Fibroblast of pulmonary artery (primary cell): Measurements from ENCODE around the gene ADAMTS20.

Experiments
- DNase-seq: peaks from one replicate; pipeline ENCODE4 v3.0.0-alpha.2; 2010; ENCODE audit warnings: low read depth
- H3K4me3 ChIP-seq: replicated peaks from 2 replicates; pipeline ENCODE4 v1.5.1; 2011; ENCODE audit warnings: low read depth, mild to moderate bottlenecking, control low read depth, low read length, moderate library complexity
- CTCF ChIP-seq: IDR thresholded peaks from 2 replicates; pipeline ENCODE4 v1.5.1; 2011; ENCODE audit warnings: mild to moderate bottlenecking, control low read depth, low read length, inconsistent platforms; ENCODE audit errors: missing control alignments

ADAMTS20 gene

GRCh38 chr12:43482311-43483085 is 69.5 kb downstream of the ADAMTS20 start:
- H3K4me3 ChIP-seq, result no peak overlapping the region
- DNase-seq, result no peak
- TF ChIP-seq CTCF, result no peak

GRCh38 chr12:43480591-43480990 is 71.4 kb downstream of the ADAMTS20 start:
- no peak overlapping the region for H3K4me3 ChIP-seq
- no peak for TF ChIP-seq CTCF
- DNase-seq, result no peak

- TF ChIP-seq CTCF, result no peak
- no peak overlapping the region for H3K4me3 ChIP-seq
Measured at GRCh38 chr12:43462741-43463140, 89.3 kb downstream of the ADAMTS20 start.

DNA sequence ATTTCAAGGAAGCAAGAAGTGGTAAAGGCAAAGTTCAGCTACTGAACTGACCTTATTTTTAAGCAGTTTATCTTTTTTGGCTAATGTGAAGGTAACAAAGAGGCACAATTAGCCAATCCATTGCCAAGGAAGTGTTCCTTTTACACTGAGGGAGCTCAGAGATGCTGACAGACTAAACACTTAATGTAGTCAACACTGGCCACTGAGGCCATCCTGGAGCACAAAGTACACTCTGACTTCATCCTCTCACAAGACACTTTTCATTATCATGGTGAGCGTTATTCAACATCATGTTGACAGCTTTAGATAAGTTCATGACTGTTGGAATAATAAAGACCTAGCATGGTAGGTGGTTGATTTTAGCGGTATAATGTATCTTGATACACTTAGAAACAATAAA is 89.9 kb downstream of the ADAMTS20 start:
- no peak for TF ChIP-seq CTCF
- H3K4me3 ChIP-seq, result no peak overlapping the region
- no peak for DNase-seq

More at GRCh38 chr12:43462741-43463140, 89.3 kb downstream of the ADAMTS20 start:
- no peak for DNase-seq

DNA sequence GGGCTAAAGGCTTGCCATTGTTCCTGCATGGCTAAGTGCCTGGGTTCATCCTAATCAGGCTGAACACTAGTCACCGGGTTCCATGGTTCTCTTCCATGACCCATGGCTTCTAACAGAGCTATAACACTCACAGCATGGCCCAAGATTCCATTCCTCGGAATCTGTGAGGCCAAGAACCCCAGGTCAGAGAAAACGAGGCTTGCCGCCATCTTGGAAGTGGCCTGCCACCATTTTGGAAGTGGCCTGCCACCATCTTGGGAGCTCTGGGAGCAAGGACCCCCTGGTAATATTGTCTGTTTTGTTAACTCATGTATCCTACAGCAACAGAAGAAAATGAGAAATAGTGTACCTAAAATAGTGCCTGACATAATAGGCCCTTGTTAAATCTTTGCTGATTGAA is 92.7 kb downstream of the ADAMTS20 start:
- TF ChIP-seq CTCF, result no peak
- DNase-seq, result no peak
- no peak overlapping the region for H3K4me3 ChIP-seq

DNA sequence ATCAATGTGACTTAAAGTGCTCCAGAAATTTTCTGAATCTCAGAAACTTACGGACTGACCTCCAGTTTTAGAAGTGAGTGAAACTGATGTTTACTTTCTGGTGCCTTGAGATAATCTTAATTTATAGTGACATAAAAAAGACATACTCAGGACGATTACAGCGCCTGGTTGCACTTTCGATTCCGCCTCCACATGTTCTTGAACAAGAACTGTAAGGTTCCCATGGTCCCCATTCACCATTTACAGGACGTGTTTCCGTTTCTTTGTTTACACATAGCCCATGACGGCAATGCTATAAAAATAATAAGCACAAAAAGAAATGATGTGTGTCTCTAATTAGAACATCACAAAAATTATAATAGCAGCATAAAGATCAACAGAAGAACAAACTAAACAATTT is 98.2 kb downstream of the ADAMTS20 start:
- no peak overlapping the region for H3K4me3 ChIP-seq
- TF ChIP-seq CTCF, result no peak

DNA sequence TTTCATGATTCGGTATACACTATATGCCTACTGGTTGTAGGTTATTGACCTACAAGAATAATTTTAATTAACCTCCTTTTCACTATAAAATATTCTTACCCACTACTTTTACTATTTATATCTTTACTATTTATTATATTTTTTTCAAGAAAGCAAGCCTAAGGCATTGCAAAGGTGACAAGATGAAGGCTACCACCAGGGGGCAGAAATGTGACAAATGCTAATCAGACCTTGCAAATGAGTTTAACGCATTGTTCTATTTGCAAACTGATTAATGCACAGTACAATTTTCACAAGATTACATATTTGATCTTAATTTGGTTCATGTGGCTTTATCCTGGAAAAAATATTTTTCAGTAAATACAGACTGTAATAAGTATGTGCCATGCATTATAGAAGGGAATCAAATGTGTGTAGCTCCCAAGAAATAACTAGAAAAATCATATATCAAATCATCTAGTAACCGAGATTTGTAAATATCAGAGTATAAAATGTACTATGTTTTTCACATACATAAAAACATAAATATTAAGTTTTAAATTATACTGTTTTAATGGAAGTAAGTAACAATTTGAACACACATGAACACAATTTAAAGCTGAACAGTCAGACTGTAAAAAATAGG is 107.0 kb downstream of the ADAMTS20 start:
- peak; percentile 78 for DNase-seq
- peak; percentile 90 for TF ChIP-seq CTCF
- H3K4me3 ChIP-seq, result no peak overlapping the region

More for the DNA sequence above, 98.2 kb downstream of the ADAMTS20 start:
- DNase-seq, result no peak
